Body of pancreas (tissue), 4 donors: Measurements from ENCODE around the gene TEX53. TPM values are rescaled to one million over a fixed set of nuclear protein-coding genes. Genes with fewer than 3 reads are reported as not detected.

Source experiments
- ATAC-seq: fragments of 150-250 bp; one replicate; pipeline ENCODE4 v1.9.1; 2016
- DNase-seq, 4 donors: peaks; one replicate each; pipeline ENCODE4 v3.0.0-alpha.2; 2019
- H3K27ac ChIP-seq, 4 donors: fragments of 200-600 bp; sonication (generic); 1 replicate in 3 of 4; 2 replicates in 1 of 4; pipeline versions ENCODE4 v1.5.1 to v1.6.1; 2016 to 2019; ENCODE audit warnings: mild to moderate bottlenecking in 1 of 4, mixed read lengths in 1 of 4, moderate library complexity in 1 of 4
- H3K27me3 ChIP-seq, 2 donors: fragments of 200-600 bp; sonication (generic); one replicate each; pipeline ENCODE4 v1.6.0; 2016; ENCODE audit warnings: mild to moderate bottlenecking in 1 of 2
- H3K36me3 ChIP-seq, 2 donors: fragments of 200-600 bp; sonication (generic); replicated peaks in 1 of 2; 2 replicates each; pipeline ENCODE4 v1.5.1; 2016; ENCODE audit warnings: low read depth in 2 of 2; ENCODE audit not compliant: insufficient read depth in 1 of 2
- H3K4me1 ChIP-seq: fragments of 200-600 bp; sonication (generic); one replicate; pipeline ENCODE4 v1.6.0; 2016
- H3K4me3 ChIP-seq, 2 donors: fragments of 200-600 bp; sonication (generic); 1 replicate in 1 of 2; 2 replicates in 1 of 2; pipeline ENCODE4 v1.5.1; 2016 to 2019
- H3K9me3 ChIP-seq, 3 donors: fragments of 200-600 bp; sonication (generic); 1 replicate in 2 of 3; 2 replicates in 1 of 3; pipeline ENCODE4 v1.5.1; 2016
- CTCF ChIP-seq, 7 experiments: fragments of 450-650 bp in 4 of 7; fragments of 200-600 bp in 3 of 7; sonication (generic) in 3 of 7; IDR thresholded peaks; one replicate each; pipeline ENCODE4 v1.5.1; 2016 to 2019; ENCODE audit warnings: antibody characterized with exemption in 7 of 7
- POLR2A ChIP-seq, 3 donors: fragments of 450-650 bp; IDR thresholded peaks; one replicate each; pipeline ENCODE4 v1.6.1; 2016; ENCODE audit warnings: antibody characterized with exemption in 3 of 3, mild to moderate bottlenecking in 2 of 3
- WGBS, 2 donors: methylation state at CpG; one replicate each; pipeline ENCODE4 v1.1.5; 2017; 5-methylcytosine and 5-hydroxymethylcytosine counted together
- intact Hi-C: fragments of 100-400 bp; cut with DNase I; formaldehyde crosslinking; loops from one replicate; pipeline ENCODE4 v1.15.1; 2023
- total RNA-seq, 2 donors: library from RNA; depleted of rRNA; stranded (reverse); fragments of >200 nt; gene quantifications; one replicate each; pipeline ENCODE4 v1.1.0, GENCODE V29; 2016

TEX53 gene
- total RNA-seq, 2 donors from 2014 or later, result not detected

GRCh38 chr9:114621975-114622609 lies 35.5 kb downstream of the TEX53 start:
- Histone ChIP-seq H3K27ac (no peak overlapping the region), H3K36me3 (no peaks in the 10 kb centered on the region)
- no peak for ATAC-seq

GRCh38 chr9:114621561-114621960 lies 36.0 kb downstream of the TEX53 start:
- Histone ChIP-seq H3K9me3 (no peaks in the 10 kb centered on the region), H3K4me1 (no peaks in the 10 kb centered on the region), H3K36me3 (no peaks in the 10 kb centered on the region), H3K4me3 (no peak overlapping the region), H3K27me3 (no peaks in the 10 kb centered on the region), H3K27ac (no peak overlapping the region)
- WGBS, 2 donors, result 90 to 92% methylated on average over 7 of the region's 7 CpGs
- TF ChIP-seq CTCF (IDR thresholded peaks at IDR 0.05), result no peak
- DNase-seq (no peak), ATAC-seq (no peak)
- intact Hi-C loops, result no loop called here

More at GRCh38 chr9:114621975-114622609, 35.5 kb downstream of the TEX53 start:
- Histone ChIP-seq H3K9me3 (no peaks in the 10 kb centered on the region), H3K27me3 (no peaks in the 10 kb centered on the region), H3K4me1 (no peaks in the 10 kb centered on the region), H3K4me3 (no peak overlapping the region)
- intact Hi-C loops, result no loop called here
- 71 to 85% methylated on average over 1 to 2 of the region's 2 CpGs for WGBS, 2 donors
- TF ChIP-seq POLR2A (IDR thresholded peaks at IDR 0.05), result no peak
- TF ChIP-seq CTCF (IDR thresholded peaks at IDR 0.05), result no peak
- peak in 1 of 4 donors; percentile 6 for DNase-seq

DNA sequence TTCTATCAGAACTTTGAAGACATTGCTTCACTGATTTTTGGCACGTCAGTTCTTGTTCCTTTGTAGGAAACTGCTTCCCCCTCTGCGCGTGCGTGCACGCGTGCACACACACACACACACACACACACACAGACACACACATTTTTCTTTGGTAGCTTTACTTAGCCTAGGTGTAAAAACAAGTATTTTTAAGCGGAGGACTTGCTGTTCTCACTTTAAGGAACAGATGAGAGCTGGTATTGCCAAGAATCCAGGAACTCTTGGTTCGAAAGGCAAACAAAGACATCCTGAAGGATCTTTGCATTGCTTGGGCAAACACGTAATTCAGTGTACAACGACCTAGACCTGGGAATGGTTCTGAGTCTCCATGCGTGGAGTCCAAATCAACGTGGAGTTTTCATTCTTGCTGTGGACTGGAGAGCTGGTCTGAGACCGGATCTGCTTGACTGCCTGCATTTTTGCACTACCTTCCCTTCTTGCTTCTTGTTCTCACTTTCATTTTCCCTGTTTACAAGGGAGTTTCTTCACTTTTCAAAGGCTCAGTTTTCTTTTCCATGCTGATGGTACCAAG lies 38.3 kb downstream of the TEX53 start:
- intact Hi-C loops, result no loop called here
- H3K27me3 ChIP-seq, result no peaks in the 10 kb centered on the region
- H3K9me3 ChIP-seq, result no peaks in the 10 kb centered on the region
- no peaks in the 10 kb centered on the region for H3K4me1 ChIP-seq
- H3K36me3 ChIP-seq, result no peaks in the 10 kb centered on the region
- ATAC-seq (no peak), DNase-seq (peak in 1 of 4 donors; percentile 20)
- TF ChIP-seq POLR2A (IDR thresholded peaks at IDR 0.05) (no peak), CTCF (IDR thresholded peaks at IDR 0.05) (no peak)
- peak overlapping the region in 1 of 4 donors; percentile 26 for H3K27ac ChIP-seq
- no peak overlapping the region for H3K4me3 ChIP-seq
- 68 to 83% methylated on average over 13 of the region's 13 CpGs for WGBS, 2 donors

DNA sequence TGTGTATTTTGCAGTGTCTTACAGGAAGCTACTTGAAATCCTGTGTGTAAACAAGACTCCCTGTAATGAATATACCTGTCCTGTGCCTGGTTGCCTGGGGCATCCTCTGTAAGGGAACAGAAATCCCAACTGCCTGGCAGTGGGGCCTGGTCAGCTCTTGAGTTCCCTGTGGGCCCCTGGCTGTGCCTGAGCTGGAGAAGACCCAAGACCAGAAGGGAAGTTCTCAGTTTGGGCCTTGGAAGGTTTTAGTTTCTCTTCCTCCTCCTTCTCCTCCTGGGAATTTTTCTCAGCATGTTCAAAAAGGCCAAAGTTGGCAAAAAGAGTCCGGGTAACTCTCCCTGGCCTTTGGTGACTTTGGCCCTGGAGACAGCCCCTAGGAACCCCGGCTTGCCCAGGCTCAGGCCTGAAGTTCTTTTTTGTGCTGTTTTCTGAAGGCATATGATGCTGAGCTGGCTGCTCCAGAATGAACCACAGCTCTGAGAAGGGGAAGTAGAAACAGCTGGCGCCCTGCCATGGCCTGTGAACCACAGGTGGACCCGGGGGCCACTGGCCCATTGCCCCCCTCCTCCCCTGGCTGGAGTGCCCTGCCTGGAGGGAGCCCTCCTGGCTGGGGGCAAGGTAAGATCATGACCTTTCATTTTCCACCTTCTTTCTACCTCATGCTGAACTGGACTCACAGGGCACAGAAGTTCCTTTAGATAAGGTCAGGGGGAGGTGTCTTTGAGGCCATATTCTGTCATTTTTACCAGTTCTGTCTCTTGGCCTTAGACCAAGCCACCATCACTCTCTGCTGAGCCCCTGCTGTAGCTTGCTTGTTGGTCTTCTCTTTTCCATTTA lies 40.7 kb downstream of the TEX53 start:
- Histone ChIP-seq H3K36me3 (no peaks in the 10 kb centered on the region), H3K27me3 (no peaks in the 10 kb centered on the region), H3K4me1 (peaks cover 12% of the 10 kb centered on the region), H3K9me3 (no peaks in the 10 kb centered on the region), H3K27ac (peak overlapping the region in 1 of 4 donors; percentile 7), H3K4me3 (no peak overlapping the region)
- ATAC-seq (no peak), DNase-seq (peak; percentile 25 to 69 (median 41))
- intact Hi-C loops, result no loop called here
- no peak for TF ChIP-seq POLR2A (IDR thresholded peaks at IDR 0.05)
- TF ChIP-seq CTCF (IDR thresholded peaks at IDR 0.05), result no peak
- 55 to 60% methylated on average over 4 of the region's 4 CpGs for WGBS, 2 donors
